HepG2 (cell line): ENCODE results near the gene ATP8A2.

Experiments
- CTCF ChIP-seq: sonication (generic); formaldehyde crosslinking; IDR thresholded peaks from 2 replicates; pipeline ENCODE4 v1.5.0; 2020; ENCODE audit warnings: mild to moderate bottlenecking, missing genetic modification reagents, moderate library complexity
- FOXA1 ChIP-seq, 2 experiments: fragments of 450-650 bp in 1 of 2; sonication (generic) in 1 of 2; formaldehyde crosslinking in 1 of 2; IDR thresholded peaks; 2 replicates each; pipeline versions ENCODE4 v1.4.0 to v1.6.1; 2016 to 2020; ENCODE audit warnings: missing genetic modification reagents in 1 of 2
- FOXK2 ChIP-seq: fragments of 450-650 bp; IDR thresholded peaks from 2 replicates; pipeline ENCODE4 v1.6.1; 2016
- IRF1 ChIP-seq: sonication (generic); formaldehyde crosslinking; IDR thresholded peaks from 2 replicates; pipeline ENCODE4 v1.4.0; 2020; ENCODE audit warnings: low read depth, mild to moderate bottlenecking, missing genetic modification reagents
- KAT2B ChIP-seq: fragments of 150-350 bp; IDR thresholded peaks from 2 replicates; pipeline ENCODE4 v1.6.1; 2014; ENCODE audit warnings: low read depth, low read length, borderline replicate concordance
- MAX ChIP-seq: IDR thresholded peaks from 2 replicates; pipeline ENCODE4 v1.6.1; 2012; ENCODE audit warnings: inconsistent platforms
- MTF1 ChIP-seq: sonication (generic); formaldehyde crosslinking; IDR thresholded peaks from 2 replicates; pipeline ENCODE4 v1.5.0; 2020; ENCODE audit warnings: missing genetic modification reagents
- PAF1 ChIP-seq: IDR thresholded peaks from 2 replicates; pipeline ENCODE4 v1.6.1; 2016; ENCODE audit warnings: missing genetic modification reagents, missing compliant biosample characterization
- PAX8 ChIP-seq: sonication (generic); formaldehyde crosslinking; IDR thresholded peaks from 2 replicates; pipeline ENCODE4 v1.8.0; 2022; ENCODE audit warnings: mild to moderate bottlenecking, missing genetic modification reagents, borderline replicate concordance
- ZFP90 ChIP-seq: sonication (generic); formaldehyde crosslinking; IDR thresholded peaks from 2 replicates; pipeline ENCODE4 v1.8.0; 2022; ENCODE audit warnings: missing genetic modification reagents, mild to moderate bottlenecking, inconsistent platforms, borderline replicate concordance
- ZNF253 ChIP-seq: sonication (generic); formaldehyde crosslinking; IDR thresholded peaks from 2 replicates; pipeline ENCODE4 v1.8.0; 2022; ENCODE audit warnings: mild to moderate bottlenecking, missing genetic modification reagents, borderline replicate concordance
- ZNF263 ChIP-seq: sonication (generic); formaldehyde crosslinking; IDR thresholded peaks from 2 replicates; pipeline ENCODE4 v1.4.0; 2020; ENCODE audit warnings: missing genetic modification reagents
- ZNF274 ChIP-seq: sonication (generic); formaldehyde crosslinking; IDR thresholded peaks from 2 replicates; pipeline ENCODE4 v1.5.1; 2020; ENCODE audit warnings: mild to moderate bottlenecking, missing genetic modification reagents
- ZNF749 ChIP-seq: sonication (generic); formaldehyde crosslinking; IDR thresholded peaks from 2 replicates; pipeline ENCODE4 v1.8.0; 2022; ENCODE audit warnings: mild to moderate bottlenecking, missing genetic modification reagents, moderate library complexity, borderline replicate concordance

- TF ChIP-seq PAX8 (CRISPR knock-in tag) (no peak), MAX (no peak), ZNF253 (CRISPR knock-in tag) (no peak), KAT2B (no peak), ZFP90 (CRISPR knock-in tag) (no peak), CTCF (CRISPR knock-in tag) (no peak), PAF1 (no peak), ZNF263 (CRISPR knock-in tag) (no peak), FOXK2 (no peak), MTF1 (CRISPR knock-in tag) (no peak), ZNF274 (no peak), ZNF749 (CRISPR knock-in tag) (no peak), IRF1 (CRISPR knock-in tag) (no peak), FOXA1 (IDR thresholded peaks at IDR 0.05) (no peak), FOXA1 (CRISPR knock-in tag; IDR thresholded peaks at IDR 0.05) (no peak)
Observed at GRCh38 chr13:26024558-26024957, 652.8 kb downstream of the ATP8A2 start.
